Tibial nerve (tissue), 3 donors: ENCODE measurements around the gene C10orf67.

ENCODE experiments used
- CTCF ChIP-seq, 5 experiments: fragments of 200-600 bp in 3 of 5; fragments of 450-650 bp in 2 of 5; sonication (generic) in 3 of 5; IDR thresholded peaks; one replicate each; pipeline ENCODE4 v1.5.1; 2016 to 2019; ENCODE audit warnings: antibody characterized with exemption in 5 of 5, mild to moderate bottlenecking in 3 of 5, moderate library complexity in 2 of 5
- POLR2A ChIP-seq, 2 donors: fragments of 450-650 bp; IDR thresholded peaks; one replicate each; pipeline ENCODE4 v1.6.1; 2017; ENCODE audit warnings: antibody characterized with exemption in 2 of 2, mild to moderate bottlenecking in 2 of 2, moderate library complexity in 2 of 2

- TF ChIP-seq CTCF (IDR thresholded peaks at IDR 0.05) (no peak), POLR2A (IDR thresholded peaks at IDR 0.05) (no peak)
These were observed 150.1 kb downstream of the C10orf67 start for GRCh38 chr10:23194471-23194965.
